ENCODE results near the gene MACF1.
A peak's percentile ranks its signal among the peaks of the same experiment; 100 is the strongest.

MACF1 gene

GRCh38 chr1:39397487-39397886 is 193.0 kb downstream of the MACF1 start:
- no peak for DNase-seq

- peak; percentile 20 to 25 for DNase-seq
These were observed 194.0 kb downstream of the MACF1 start for GRCh38 chr1:39398278-39399021.

- DNase-seq, result no peak
These were observed 196.6 kb downstream of the MACF1 start for GRCh38 chr1:39401106-39401505.

- DNase-seq, result no peak
These were observed 200.4 kb downstream of the MACF1 start for GRCh38 chr1:39404876-39405275.

- DNase-seq, result no peak
These were observed 200.9 kb downstream of the MACF1 start for GRCh38 chr1:39405358-39405757.

- DNase-seq, result no peak
These were observed 202.3 kb downstream of the MACF1 start for GRCh38 chr1:39406533-39407450.

- DNase-seq, result no peak
These were observed 203.0 kb downstream of the MACF1 start for GRCh38 chr1:39407510-39407895.

- DNase-seq, result no peak
These were observed 203.6 kb downstream of the MACF1 start for GRCh38 chr1:39407896-39408640.

- DNase-seq, result peak; percentile 86 to 89
These were observed 204.2 kb downstream of the MACF1 start for GRCh38 chr1:39408641-39409054.

- DNase-seq, result no peak
These were observed 204.7 kb downstream of the MACF1 start for GRCh38 chr1:39409055-39409816.

- DNase-seq, result peak; percentile 49 to 66
These were observed 206.5 kb downstream of the MACF1 start for GRCh38 chr1:39410915-39411436.

GRCh38 chr1:39411526-39412478 is 207.3 kb downstream of the MACF1 start:
- DNase-seq, result no peak

GRCh38 chr1:39412892-39413291 is 208.4 kb downstream of the MACF1 start:
- DNase-seq, result no peak

GRCh38 chr1:39413902-39414528 is 209.5 kb downstream of the MACF1 start:
- no peak for DNase-seq

GRCh38 chr1:39415553-39415952 is 211.1 kb downstream of the MACF1 start:
- DNase-seq, result no peak

GRCh38 chr1:39416609-39417008 is 212.1 kb downstream of the MACF1 start:
- DNase-seq, result no peak

GRCh38 chr1:39418236-39418635 is 213.7 kb downstream of the MACF1 start:
- DNase-seq, result no peak

- no peak for DNase-seq
These were observed 216.0 kb downstream of the MACF1 start for GRCh38 chr1:39420493-39420892.

GRCh38 chr1:39422614-39423013 is 218.1 kb downstream of the MACF1 start:
- no peak for DNase-seq

GRCh38 chr1:39425151-39425550 is 220.7 kb downstream of the MACF1 start:
- DNase-seq, result no peak

- DNase-seq, result no peak
These were observed 221.1 kb downstream of the MACF1 start for GRCh38 chr1:39425634-39426033.
